B cell (primary cell): ENCODE results near the gene NRK.

Source experiments
- CTCF ChIP-seq: fragments of 200-600 bp; IDR thresholded peaks from one replicate; pipeline ENCODE4 v1.8.0; 2022; ENCODE audit warnings: antibody characterized with exemption, mild to moderate bottlenecking
- EZH2 ChIP-seq: IDR thresholded peaks from 2 replicates; pipeline ENCODE4 v1.6.1; 2012; ENCODE audit warnings: borderline replicate concordance, low read depth, mild to moderate bottlenecking, moderate library complexity, low read length; ENCODE audit not compliant: insufficient read depth, poor library complexity, severe bottlenecking

DNA sequence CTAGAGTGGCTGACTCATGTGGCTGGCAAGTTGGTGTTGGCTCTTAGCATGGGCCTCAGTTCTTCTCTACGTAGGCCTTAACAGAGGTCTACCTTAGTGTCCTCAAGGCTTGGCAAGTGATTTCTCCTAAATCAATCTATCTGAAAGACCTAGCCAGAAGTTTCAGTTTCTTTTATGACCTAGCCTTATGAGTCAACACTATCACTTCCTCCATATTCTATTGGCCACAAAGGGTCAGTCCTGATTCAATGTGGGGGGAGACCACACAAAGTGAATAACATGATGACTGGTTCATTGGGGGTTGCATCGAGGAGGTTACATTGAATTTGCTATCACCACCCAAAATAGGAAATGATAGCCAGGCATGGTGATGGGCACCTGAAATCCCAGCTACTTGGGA lies 5.8 kb upstream of the NRK start:
- TF ChIP-seq CTCF (no peak), EZH2 (no peak)
